HG02623 (cell line): ENCODE measurements around the gene THSD4.
"Not testable (repeated sequence)": the region's sequence is repeated elsewhere in the genome, so short reads cannot be mapped to it uniquely, and the experiment has no call there.

ENCODE experiments used
- ATAC-seq: cut with Tn5 transposase; IDR thresholded peaks from one replicate; pipeline ENCODE4 v1.9.1; 2021; ENCODE audit warnings: moderate library complexity; ENCODE audit not compliant: unreplicated experiment

THSD4 gene

GRCh38 chr15:71697236-71697635 is 582.0 kb downstream of the THSD4 start:
- ATAC-seq: no peak

GRCh38 chr15:71698030-71698429 is 582.8 kb downstream of the THSD4 start:
- ATAC-seq: no peak

- no peak for ATAC-seq
Measured at GRCh38 chr15:71698742-71699141, 583.5 kb downstream of the THSD4 start.

GRCh38 chr15:71699977-71700376 is 584.7 kb downstream of the THSD4 start:
- ATAC-seq: no peak

GRCh38 chr15:71701808-71702207 is 586.5 kb downstream of the THSD4 start:
- ATAC-seq: no peak

- no peak for ATAC-seq
Measured at GRCh38 chr15:71702496-71702895, 587.2 kb downstream of the THSD4 start.

- ATAC-seq: no peak
Measured at GRCh38 chr15:71705151-71705550, 589.9 kb downstream of the THSD4 start.

GRCh38 chr15:71706461-71707229 is 591.4 kb downstream of the THSD4 start:
- ATAC-seq: no peak

- ATAC-seq: no peak
Measured at GRCh38 chr15:71707230-71708050, 592.2 kb downstream of the THSD4 start.

- ATAC-seq: no peak
Measured at GRCh38 chr15:71708051-71708429, 592.8 kb downstream of the THSD4 start.

GRCh38 chr15:71708741-71709140 is 593.5 kb downstream of the THSD4 start:
- no peak for ATAC-seq

- ATAC-seq: no peak
Measured at GRCh38 chr15:71709808-71710418, 594.6 kb downstream of the THSD4 start.

GRCh38 chr15:71712182-71712581 is 596.9 kb downstream of the THSD4 start:
- ATAC-seq: no peak

- ATAC-seq: no peak
Measured at GRCh38 chr15:71713191-71713809, 598.0 kb downstream of the THSD4 start.

GRCh38 chr15:71715914-71716313 is 600.6 kb downstream of the THSD4 start:
- ATAC-seq: no peak

GRCh38 chr15:71716990-71717389 is 601.7 kb downstream of the THSD4 start:
- no peak for ATAC-seq

GRCh38 chr15:71718116-71718910 is 603.0 kb downstream of the THSD4 start:
- ATAC-seq: no peak

GRCh38 chr15:71723344-71723743 is 608.1 kb downstream of the THSD4 start:
- no peak for ATAC-seq

GRCh38 chr15:71725207-71725955 is 610.1 kb downstream of the THSD4 start:
- ATAC-seq: not testable (repeated sequence)

- ATAC-seq: no peak
Measured at GRCh38 chr15:71728881-71729280, 613.6 kb downstream of the THSD4 start.
